HEK293T (cell line): ENCODE results near the gene MANEAL.

Experiments
- CTCF ChIA-PET: fragments of 350-600 bp; formaldehyde crosslinking; extraction: SDS; loops from one replicate; lab custom pipeline; 2021; ENCODE audit warnings: antibody characterized with exemption, inconsistent platforms; lab: Yijun Ruan, JAX
- POLR2A ChIA-PET: fragments of 350-600 bp; formaldehyde crosslinking; extraction: SDS; loops from one replicate; lab custom pipeline; 2020; ENCODE audit warnings: antibody characterized with exemption, inconsistent platforms; lab: Yijun Ruan, JAX
- DNase-seq: peaks from one replicate; pipeline ENCODE4 v3.0.0; 2012; ENCODE audit warnings: mixed read lengths; ENCODE audit errors: extremely low spot score
- ARNT ChIP-seq: fragments of 450-650 bp; IDR thresholded peaks from 2 replicates; pipeline ENCODE4 v1.6.1; 2017; ENCODE audit warnings: mild to moderate bottlenecking
- BHLHE40 ChIP-seq: fragments of 450-650 bp; IDR thresholded peaks from 2 replicates; pipeline ENCODE4 v1.6.1; 2016; ENCODE audit warnings: mild to moderate bottlenecking, moderate library complexity, borderline replicate concordance
- CTBP1 ChIP-seq: fragments of 450-650 bp; IDR thresholded peaks from 2 replicates; pipeline ENCODE4 v1.6.1; 2016; ENCODE audit warnings: borderline replicate concordance
- ELF4 ChIP-seq: fragments of 450-650 bp; IDR thresholded peaks from 2 replicates; pipeline ENCODE4 v1.6.1; 2017; ENCODE audit warnings: antibody characterized with exemption
- FOXA1 ChIP-seq: fragments of 450-650 bp; IDR thresholded peaks from 2 replicates; pipeline ENCODE4 v1.6.1; 2016; ENCODE audit warnings: mild to moderate bottlenecking
- FOXK2 ChIP-seq: fragments of 450-650 bp; IDR thresholded peaks from 2 replicates; pipeline ENCODE4 v1.6.1; 2016; ENCODE audit warnings: mild to moderate bottlenecking
- FOXM1 ChIP-seq: fragments of 450-650 bp; IDR thresholded peaks from 2 replicates; pipeline ENCODE4 v1.6.1; 2017; ENCODE audit warnings: mild to moderate bottlenecking, borderline replicate concordance
- HDGF ChIP-seq: fragments of 450-650 bp; IDR thresholded peaks from 2 replicates; pipeline ENCODE4 v1.6.1; 2017; ENCODE audit warnings: antibody characterized with exemption, borderline replicate concordance
- L3MBTL2 ChIP-seq: fragments of 450-650 bp; conservative IDR thresholded peaks from 2 replicates; pipeline ENCODE4 v1.6.1; 2016; ENCODE audit warnings: mild to moderate bottlenecking
- LEF1 ChIP-seq: fragments of 450-650 bp; IDR thresholded peaks from 2 replicates; pipeline ENCODE4 v1.6.1; 2017; ENCODE audit warnings: mild to moderate bottlenecking, borderline replicate concordance
- NFRKB ChIP-seq: fragments of 450-650 bp; IDR thresholded peaks from 2 replicates; pipeline ENCODE4 v1.6.1; 2016; ENCODE audit warnings: mild to moderate bottlenecking, moderate library complexity
- PKNOX1 ChIP-seq: fragments of 450-650 bp; IDR thresholded peaks from 2 replicates; pipeline ENCODE4 v1.6.1; 2016
- SP1 ChIP-seq: fragments of 450-650 bp; IDR thresholded peaks from 2 replicates; pipeline ENCODE4 v1.6.1; 2017
- SUZ12 ChIP-seq: fragments of 450-650 bp; IDR thresholded peaks from 2 replicates; pipeline ENCODE4 v1.6.1; 2016; ENCODE audit warnings: mild to moderate bottlenecking
- TARDBP ChIP-seq: fragments of 450-650 bp; IDR thresholded peaks from 2 replicates; pipeline ENCODE4 v1.6.1; 2016
- ZNF384 ChIP-seq: fragments of 450-650 bp; IDR thresholded peaks from 2 replicates; pipeline ENCODE4 v1.6.1; 2016

MANEAL gene

GRCh38 chr1:37831109-37831508 lies 37.5 kb downstream of the MANEAL start:
- DNase-seq = no peak
- TF ChIP-seq L3MBTL2 (no peak), SUZ12 (no peak), ELF4 (no peak), TARDBP (no peak), HDGF (no peak), ZNF384 (no peak), LEF1 (no peak), SP1 (no peak), FOXA1 (no peak), BHLHE40 (no peak), PKNOX1 (no peak), FOXM1 (no peak), CTBP1 (no peak), FOXK2 (no peak), ARNT (no peak)
- POLR2A ChIA-PET = no interaction called here
- CTCF ChIA-PET = interaction anchor here (0.5 kb wide), 1 partner anchor 202 kb away, joined by 7 read pairs; no protein-coding TSS in a partner anchor

GRCh38 chr1:37831809-37832208 lies 38.2 kb downstream of the MANEAL start:
- ChIA-PET POLR2A (no interaction called here), CTCF (no interaction called here)
- TF ChIP-seq BHLHE40 = no peak
- TF ChIP-seq ZNF384 = no peak
- no peak for TF ChIP-seq ARNT
- no peak for TF ChIP-seq CTBP1
- TF ChIP-seq PKNOX1 = no peak
- TF ChIP-seq TARDBP = no peak
- no peak for TF ChIP-seq ELF4
- no peak for TF ChIP-seq SUZ12
- TF ChIP-seq FOXA1 = no peak
- TF ChIP-seq FOXM1 = no peak
- no peak for TF ChIP-seq SP1
- TF ChIP-seq L3MBTL2 = no peak
- no peak for DNase-seq

- ChIA-PET POLR2A (no interaction called here), CTCF (no interaction called here)
- no peak for DNase-seq
- no peak for TF ChIP-seq FOXK2
- TF ChIP-seq ARNT = no peak
- TF ChIP-seq BHLHE40 = no peak
- TF ChIP-seq FOXM1 = no peak
- no peak for TF ChIP-seq L3MBTL2
- no peak for TF ChIP-seq NFRKB
- no peak for TF ChIP-seq SP1
- no peak for TF ChIP-seq PKNOX1
- TF ChIP-seq FOXA1 = no peak
These were observed 43.1 kb downstream of the MANEAL start for GRCh38 chr1:37836788-37837187.

DNA sequence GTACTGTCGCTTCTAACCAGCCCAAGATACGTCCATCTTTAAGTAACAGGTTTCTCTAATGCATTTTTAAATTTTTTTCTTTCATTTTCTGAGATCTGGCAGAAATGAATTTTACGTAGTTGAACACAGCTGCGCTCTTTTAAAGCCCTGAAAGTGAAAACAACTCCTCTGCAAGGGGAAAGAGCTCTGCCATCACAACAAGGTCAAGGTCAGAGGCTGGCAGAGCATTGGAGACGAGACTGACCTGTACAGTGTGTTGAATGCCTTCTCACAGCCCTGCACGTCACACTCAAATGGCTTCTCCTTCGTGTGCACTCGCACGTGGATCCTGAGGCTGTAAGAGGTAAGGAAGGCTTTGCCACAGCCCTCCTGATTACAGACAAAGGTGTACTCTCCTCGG lies 46.0 kb downstream of the MANEAL start:
- CTCF ChIA-PET = interaction anchor here (1.7 kb wide), 1 partner anchor 20 kb away, joined by 5 read pairs; the partner anchor contains the start of gene MTF1
- no peak for DNase-seq
- TF ChIP-seq ZNF384 = no peak
- no peak for TF ChIP-seq SP1
- TF ChIP-seq FOXM1 = no peak
- no peak for TF ChIP-seq FOXK2
- TF ChIP-seq FOXA1 = no peak
- no peak for TF ChIP-seq SUZ12
- no peak for TF ChIP-seq CTBP1
- TF ChIP-seq HDGF = no peak
- no peak for TF ChIP-seq TARDBP
- TF ChIP-seq BHLHE40 = no peak
- no peak for TF ChIP-seq ARNT
- TF ChIP-seq PKNOX1 = no peak
- TF ChIP-seq LEF1 = no peak
- no peak for TF ChIP-seq ELF4
- TF ChIP-seq L3MBTL2 = no peak
- POLR2A ChIA-PET = interaction anchor here (0.8 to 2.7 kb wide), 2 partner anchors 12 to 20 kb away, joined by 4 to 10 read pairs; partner anchors contain the start of gene MTF1

- ChIA-PET CTCF (interaction anchor here (1.0 to 1.6 kb wide), 2 partner anchors 11 to 32 kb away, joined by 3 read pairs; no protein-coding TSS in a partner anchor), POLR2A (no interaction called here)
- DNase-seq = no peak
- TF ChIP-seq HDGF (no peak), SUZ12 (no peak), FOXK2 (no peak), FOXA1 (no peak), PKNOX1 (no peak), ELF4 (no peak), NFRKB (no peak), SP1 (no peak), LEF1 (no peak), FOXM1 (no peak), ARNT (no peak)
These were observed 47.1 kb downstream of the MANEAL start for GRCh38 chr1:37840711-37841110.
